ENCODE data around the gene CAPN11. TPM values are rescaled to one million over a fixed set of nuclear protein-coding genes. Genes with fewer than 3 reads are reported as not detected.
A peak's percentile ranks its signal among the peaks of the same experiment; 100 is the strongest.

The CAPN11 gene
- total and polyA plus RNA-seq, 4 donors, result 0.08 to 0.19 (median 0.09) TPM; not detected in 1

GRCh38 chr6:44152533-44152932, 6.1 kb upstream of the CAPN11 start:
- Histone ChIP-seq H3K9ac (ENCODE audit: low read depth in 1 of 2, low read length in 2 of 2) (no peak overlapping the region), H3K27me3 (ENCODE audit: control insufficient read depth in 4 of 4, insufficient read depth in 4 of 4, low read length in 3 of 4) (no peaks in the 10 kb centered on the region), H3K36me3 (ENCODE audit: control insufficient read depth in 4 of 4, insufficient read depth in 3 of 4, low read depth in 1 of 4, low read length in 3 of 4) (peaks cover 11 to 36% (median 23%) of the 10 kb centered on the region in 4 donors), H3K27ac (ENCODE audit: low read depth in 1 of 2, low read length in 2 of 2) (no peak overlapping the region), H3K4me1 (ENCODE audit: control insufficient read depth in 4 of 4, insufficient read depth in 4 of 4, low read length in 3 of 4) (peaks cover 0 to 4% (median 1%) of the 10 kb centered on the region in 4 donors), H3K9me3 (ENCODE audit: control insufficient read depth in 4 of 4, low read length in 3 of 4) (no peaks in the 10 kb centered on the region), H3K4me3 (ENCODE audit: low read depth in 1 of 3, low read length in 3 of 3) (no peak overlapping the region)
- peak; percentile 30 for DNase-seq (ENCODE audit: low spot score)
- TF ChIP-seq RXRA (IDR thresholded peaks at IDR 0.05), result no peak
- TF ChIP-seq RAD21 (IDR thresholded peaks at IDR 0.05), result no peak
- TF ChIP-seq YY1 (IDR thresholded peaks at IDR 0.05), result no peak
- no peak for TF ChIP-seq REST (IDR thresholded peaks at IDR 0.05)
- no peak for TF ChIP-seq CTCF (IDR thresholded peaks at IDR 0.05; ENCODE audit: low read depth, low read length, missing input control)
- TF ChIP-seq SP1 (IDR thresholded peaks at IDR 0.05), result no peak
- TF ChIP-seq ZBTB33 (IDR thresholded peaks at IDR 0.05), result no peak
- no peak for TF ChIP-seq MAX (IDR thresholded peaks at IDR 0.05)
- no peak for TF ChIP-seq EGR1 (IDR thresholded peaks at IDR 0.05; ENCODE audit: low read depth in 2 of 2)
- TF ChIP-seq TAF1 (conservative IDR thresholded peaks at IDR 0.05), result no peak
- TF ChIP-seq FOXA2 (IDR thresholded peaks at IDR 0.05), result no peak
- no peak for TF ChIP-seq GABPA (IDR thresholded peaks at IDR 0.05 in 1 of 2, conservative IDR thresholded peaks at IDR 0.05 in 1 of 2)
- no peak for TF ChIP-seq FOXA1 (IDR thresholded peaks at IDR 0.05)
- 93% methylated on average over 19 of the region's 19 CpGs for WGBS

- Histone ChIP-seq H3K27ac (ENCODE audit: low read depth in 1 of 2, low read length in 2 of 2) (no peak overlapping the region), H3K36me3 (ENCODE audit: control insufficient read depth in 4 of 4, insufficient read depth in 3 of 4, low read depth in 1 of 4, low read length in 3 of 4) (peaks cover 5 to 21% (median 10%) of the 10 kb centered on the region in 4 donors)
- WGBS, result 90% methylated on average over 12 of the region's 12 CpGs
Observed at GRCh38 chr6:44154067-44154466, 4.6 kb upstream of the CAPN11 start.

More at GRCh38 chr6:44154067-44154466, 4.6 kb upstream of the CAPN11 start:
- no peak for DNase-seq (ENCODE audit: low spot score)
- no peak overlapping the region for H3K4me3 ChIP-seq (ENCODE audit: low read depth in 1 of 3, low read length in 3 of 3)
- no peak overlapping the region for H3K9ac ChIP-seq (ENCODE audit: low read depth in 1 of 2, low read length in 2 of 2)
- TF ChIP-seq FOXA2 (IDR thresholded peaks at IDR 0.05), result no peak
- H3K27me3 ChIP-seq (ENCODE audit: control insufficient read depth in 4 of 4, insufficient read depth in 4 of 4, low read length in 3 of 4), result no peaks in the 10 kb centered on the region
- H3K4me1 ChIP-seq (ENCODE audit: control insufficient read depth in 4 of 4, insufficient read depth in 4 of 4, low read length in 3 of 4), result peaks cover 0 to 4% (median 1%) of the 10 kb centered on the region in 4 donors
- H3K9me3 ChIP-seq (ENCODE audit: control insufficient read depth in 4 of 4, low read length in 3 of 4), result no peaks in the 10 kb centered on the region

Data from liver (tissue), 9 donors.